AG09309 (cell line): ENCODE results near the gene NTNG2.

Source experiments
- DNase-seq: peaks from one replicate; pipeline ENCODE4 v3.0.0-alpha.2; 2010; ENCODE audit warnings: low read depth
- H3K4me3 ChIP-seq: 2 replicates; pipeline ENCODE4 v1.5.1; 2011; ENCODE audit warnings: mild to moderate bottlenecking, low read depth, low read length, moderate library complexity; ENCODE audit not compliant: control insufficient read depth
- TF ChIP-seq, protein P1 (sequence below): IDR thresholded peaks from 2 replicates; pipeline ENCODE4 v1.5.1; 2011; ENCODE audit warnings: mild to moderate bottlenecking, low read depth, low read length, inconsistent platforms; ENCODE audit not compliant: insufficient read depth, control insufficient read depth; ENCODE audit errors: missing control alignments

Gene NTNG2

DNA sequence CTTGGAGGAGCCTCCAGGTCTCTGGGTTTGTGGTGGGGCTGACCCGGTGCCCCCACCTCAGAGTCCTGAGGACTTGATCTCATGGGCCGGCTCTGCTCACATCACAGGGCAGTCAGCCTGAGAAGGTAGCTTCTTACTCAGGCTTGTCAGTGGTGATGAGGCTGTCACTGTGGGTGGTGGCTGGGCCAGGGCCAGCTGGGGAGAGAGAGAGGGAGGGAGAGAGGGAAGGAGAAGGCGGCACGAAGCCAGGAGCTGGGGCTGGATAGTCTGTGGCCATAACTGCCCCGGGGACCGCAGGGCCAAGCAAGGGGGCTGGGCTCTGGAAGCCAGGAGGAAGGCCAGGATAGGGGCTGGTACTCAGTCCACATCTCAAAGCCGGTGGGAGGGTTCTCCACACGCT is 6.5 kb downstream of the NTNG2 start:
- no peak overlapping the region for H3K4me3 ChIP-seq
- TF ChIP-seq, protein P1, sequence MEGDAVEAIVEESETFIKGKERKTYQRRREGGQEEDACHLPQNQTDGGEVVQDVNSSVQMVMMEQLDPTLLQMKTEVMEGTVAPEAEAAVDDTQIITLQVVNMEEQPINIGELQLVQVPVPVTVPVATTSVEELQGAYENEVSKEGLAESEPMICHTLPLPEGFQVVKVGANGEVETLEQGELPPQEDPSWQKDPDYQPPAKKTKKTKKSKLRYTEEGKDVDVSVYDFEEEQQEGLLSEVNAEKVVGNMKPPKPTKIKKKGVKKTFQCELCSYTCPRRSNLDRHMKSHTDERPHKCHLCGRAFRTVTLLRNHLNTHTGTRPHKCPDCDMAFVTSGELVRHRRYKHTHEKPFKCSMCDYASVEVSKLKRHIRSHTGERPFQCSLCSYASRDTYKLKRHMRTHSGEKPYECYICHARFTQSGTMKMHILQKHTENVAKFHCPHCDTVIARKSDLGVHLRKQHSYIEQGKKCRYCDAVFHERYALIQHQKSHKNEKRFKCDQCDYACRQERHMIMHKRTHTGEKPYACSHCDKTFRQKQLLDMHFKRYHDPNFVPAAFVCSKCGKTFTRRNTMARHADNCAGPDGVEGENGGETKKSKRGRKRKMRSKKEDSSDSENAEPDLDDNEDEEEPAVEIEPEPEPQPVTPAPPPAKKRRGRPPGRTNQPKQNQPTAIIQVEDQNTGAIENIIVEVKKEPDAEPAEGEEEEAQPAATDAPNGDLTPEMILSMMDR = no peak
- DNase-seq = no peak

DNA sequence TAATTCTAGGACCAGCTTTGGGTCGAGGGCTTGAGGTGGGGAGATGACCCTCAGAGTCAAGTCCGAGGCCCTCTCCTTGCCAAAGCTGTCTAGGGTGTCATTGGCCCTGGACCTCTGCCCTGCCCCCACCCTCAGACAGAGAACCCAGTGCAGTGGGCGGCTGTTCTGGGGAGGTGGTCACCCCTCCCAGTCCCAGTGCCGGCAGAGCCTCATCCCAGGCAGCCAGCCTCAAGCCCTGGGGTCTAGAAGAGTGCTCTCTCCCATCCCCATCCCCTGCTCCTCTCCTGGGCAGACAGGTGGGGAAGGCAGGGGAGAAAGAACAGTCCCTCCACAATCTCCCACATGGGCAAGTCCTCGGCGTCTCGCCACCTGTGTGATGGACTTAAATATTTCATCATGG is 7.0 kb downstream of the NTNG2 start:
- TF ChIP-seq, protein P1 = no peak
- no peak for DNase-seq
- H3K4me3 ChIP-seq = no peak overlapping the region

DNA sequence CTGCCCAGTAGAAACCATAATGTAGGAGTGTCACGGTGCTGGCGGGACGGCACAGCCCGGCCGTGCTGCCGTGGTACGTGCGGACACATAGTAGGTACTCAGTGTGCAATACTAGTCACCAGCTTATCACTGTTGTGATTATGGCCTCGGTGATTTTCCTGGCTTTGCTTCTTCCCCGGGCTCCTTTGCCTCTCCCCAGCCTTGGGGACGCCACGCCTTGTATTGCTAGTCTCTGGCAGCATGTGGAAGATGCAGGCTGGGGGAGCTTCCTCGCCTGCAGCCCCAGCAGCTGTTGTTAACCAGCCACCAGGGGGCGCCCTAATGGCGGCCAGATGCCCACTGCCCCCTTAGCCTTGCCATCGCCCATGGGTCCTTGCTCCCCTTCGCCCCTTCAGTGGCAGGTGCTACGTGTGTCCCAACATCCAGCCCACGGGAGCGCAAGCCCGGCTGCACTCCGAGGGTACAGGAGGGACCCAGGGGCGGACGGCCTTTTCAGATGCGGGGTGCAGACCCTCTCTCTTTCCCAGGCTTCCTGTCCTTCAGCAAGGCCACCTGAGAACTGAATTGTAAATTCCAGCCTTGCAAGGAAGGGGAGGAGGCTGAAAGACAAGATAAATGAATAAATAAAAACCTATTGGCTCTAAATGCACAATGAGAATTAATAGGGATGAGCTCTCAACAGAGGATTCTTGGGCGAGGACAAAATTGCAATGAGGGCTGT is 8.0 kb downstream of the NTNG2 start:
- no peak overlapping the region for H3K4me3 ChIP-seq
- DNase-seq = no peak
- TF ChIP-seq, protein P1 = peak; percentile 88

DNA sequence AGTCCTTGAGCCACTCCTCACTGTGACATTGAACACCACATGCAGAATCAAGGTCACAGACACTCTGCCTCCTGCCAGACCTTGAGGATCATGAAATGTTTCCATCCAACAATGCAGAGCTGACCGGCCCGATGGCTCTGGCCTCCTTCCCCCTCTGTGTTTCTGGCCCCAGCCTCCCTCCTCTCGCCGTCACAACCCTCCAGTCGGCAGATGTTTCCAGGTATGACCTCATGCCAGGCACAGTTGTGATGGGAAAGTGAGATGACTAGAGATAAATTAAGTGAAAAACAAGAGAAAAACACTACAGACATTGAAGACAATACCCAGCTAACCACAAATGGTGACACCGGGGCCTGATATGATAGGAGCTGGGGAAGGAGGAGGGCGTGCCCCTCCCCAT is 9.8 kb downstream of the NTNG2 start:
- TF ChIP-seq, protein P1 = no peak
- DNase-seq = no peak
- H3K4me3 ChIP-seq = no peak overlapping the region

DNA sequence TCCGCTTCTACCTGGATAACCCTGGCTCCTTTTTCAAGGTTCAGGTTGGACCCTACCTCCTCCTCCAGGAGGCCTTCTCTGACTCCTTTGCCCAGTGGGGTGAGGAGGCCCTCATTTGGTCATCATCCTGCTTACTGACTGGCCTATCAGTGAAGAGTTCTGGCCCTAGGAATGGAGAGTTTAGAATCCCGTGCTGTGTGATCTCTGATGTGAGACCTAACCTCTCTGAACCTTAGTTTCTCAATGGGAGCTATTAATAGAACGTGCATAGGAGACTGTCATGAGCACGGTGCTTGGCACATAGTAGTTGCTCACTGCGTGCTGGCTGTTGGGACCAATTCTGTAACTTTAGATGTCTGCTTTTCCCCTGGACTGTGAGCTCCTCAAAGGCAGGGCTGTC is 10.3 kb downstream of the NTNG2 start:
- no peak for DNase-seq
- no peak overlapping the region for H3K4me3 ChIP-seq
- TF ChIP-seq, protein P1 = no peak

DNA sequence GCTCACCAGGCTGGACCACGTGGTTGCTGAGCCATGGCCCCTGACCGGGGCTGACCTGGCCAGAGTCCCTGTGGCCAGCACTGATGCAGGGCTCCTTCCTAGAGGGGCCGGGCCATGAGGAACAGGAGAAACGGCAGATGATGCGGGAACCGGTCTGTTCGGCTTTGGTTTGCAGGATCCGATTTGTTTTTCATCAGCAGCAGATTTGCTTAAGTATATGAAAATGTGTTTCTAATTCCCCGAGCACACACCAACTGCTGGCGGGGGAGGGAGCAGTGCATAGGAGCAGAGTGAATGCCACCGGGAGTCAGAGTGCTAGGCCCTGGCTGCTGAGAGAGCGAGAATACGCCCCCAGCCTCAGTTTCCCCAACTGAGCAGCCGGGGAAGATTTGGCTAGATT is 13.6 kb downstream of the NTNG2 start:
- TF ChIP-seq, protein P1 = no peak
- no peak overlapping the region for H3K4me3 ChIP-seq
- no peak for DNase-seq
